Measurements from ENCODE around the gene CPEB2.

The CPEB2 gene

GRCh38 chr4:15010038-15010585 is 7.8 kb downstream of the CPEB2 start:
- no peak for DNase-seq (ENCODE audit: low spot score)

- DNase-seq (ENCODE audit: low spot score), result no peak
Measured at GRCh38 chr4:15011166-15011565, 8.9 kb downstream of the CPEB2 start.

GRCh38 chr4:15012017-15012788 is 9.9 kb downstream of the CPEB2 start:
- DNase-seq (ENCODE audit: low spot score), result no peak

- no peak for DNase-seq (ENCODE audit: low spot score)
Measured at GRCh38 chr4:15013585-15013984, 11.3 kb downstream of the CPEB2 start.

- no peak for DNase-seq (ENCODE audit: low spot score)
Measured at GRCh38 chr4:15015170-15015569, 12.9 kb downstream of the CPEB2 start.

GRCh38 chr4:15018361-15018760 is 16.1 kb downstream of the CPEB2 start:
- no peak for DNase-seq (ENCODE audit: low spot score)

- DNase-seq (ENCODE audit: low spot score), result no peak
Measured at GRCh38 chr4:15020502-15021286, 18.4 kb downstream of the CPEB2 start.

- DNase-seq (ENCODE audit: low spot score), result no peak
Measured at GRCh38 chr4:15021311-15021710, 19.0 kb downstream of the CPEB2 start.

GRCh38 chr4:15021946-15022345 is 19.7 kb downstream of the CPEB2 start:
- no peak for DNase-seq (ENCODE audit: low spot score)

GRCh38 chr4:15024386-15024785 is 22.1 kb downstream of the CPEB2 start:
- no peak for DNase-seq (ENCODE audit: low spot score)

- DNase-seq (ENCODE audit: low spot score), result no peak
Measured at GRCh38 chr4:15025693-15026092, 23.4 kb downstream of the CPEB2 start.

- DNase-seq (ENCODE audit: low spot score), result no peak
Measured at GRCh38 chr4:15027921-15028435, 25.7 kb downstream of the CPEB2 start.

GRCh38 chr4:15031197-15031596 is 28.9 kb downstream of the CPEB2 start:
- no peak for DNase-seq (ENCODE audit: low spot score)

GRCh38 chr4:15031993-15032675 is 29.9 kb downstream of the CPEB2 start:
- DNase-seq (ENCODE audit: low spot score), result no peak

GRCh38 chr4:15034071-15034764 is 31.9 kb downstream of the CPEB2 start:
- DNase-seq (ENCODE audit: low spot score), result no peak

GRCh38 chr4:15035159-15035558 is 32.9 kb downstream of the CPEB2 start:
- no peak for DNase-seq (ENCODE audit: low spot score)

GRCh38 chr4:15037923-15038541 is 35.8 kb downstream of the CPEB2 start:
- DNase-seq (ENCODE audit: low spot score), result no peak

GRCh38 chr4:15040916-15041463 is 38.7 kb downstream of the CPEB2 start:
- no peak for DNase-seq (ENCODE audit: low spot score)

- no peak for DNase-seq (ENCODE audit: low spot score)
Measured at GRCh38 chr4:15042529-15043167, 40.4 kb downstream of the CPEB2 start.

GRCh38 chr4:15043226-15043625 is 40.9 kb downstream of the CPEB2 start:
- DNase-seq (ENCODE audit: low spot score), result peak; percentile 58
